ENCODE data around the gene ADAM22.

ADAM22 gene

DNA sequence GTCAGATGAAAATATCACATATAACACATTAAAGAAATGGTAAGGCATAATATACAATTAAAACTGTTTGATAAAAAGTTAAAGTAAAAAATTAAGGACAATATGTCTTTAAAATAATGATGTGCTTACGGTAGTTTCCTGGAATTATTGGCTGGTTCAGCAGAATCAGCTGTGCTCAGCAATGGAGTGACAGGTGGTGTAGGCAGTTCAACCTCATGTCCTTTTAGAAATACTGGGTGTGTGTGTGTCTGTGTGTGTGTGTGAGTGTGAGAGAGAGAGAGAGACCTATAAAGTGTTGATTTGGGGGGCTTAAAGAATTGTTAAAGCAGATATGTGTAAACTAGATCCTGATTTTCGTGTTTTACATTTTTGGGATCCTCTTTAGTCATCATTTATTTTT lies 141.2 kb downstream of the ADAM22 start:
- H3K27ac ChIP-seq (ENCODE audit: poor library complexity, severe bottlenecking): no peak overlapping the region
- no peaks in the 10 kb centered on the region for H3K4me1 ChIP-seq (ENCODE audit: insufficient read depth, poor library complexity, severe bottlenecking)
- H3K4me3 ChIP-seq (ENCODE audit: severe bottlenecking): no peak overlapping the region
- DNase-seq (ENCODE audit: low spot score) (no peak), ATAC-seq (ENCODE audit: low read depth) (no peak)
- TF ChIP-seq, protein P1, sequence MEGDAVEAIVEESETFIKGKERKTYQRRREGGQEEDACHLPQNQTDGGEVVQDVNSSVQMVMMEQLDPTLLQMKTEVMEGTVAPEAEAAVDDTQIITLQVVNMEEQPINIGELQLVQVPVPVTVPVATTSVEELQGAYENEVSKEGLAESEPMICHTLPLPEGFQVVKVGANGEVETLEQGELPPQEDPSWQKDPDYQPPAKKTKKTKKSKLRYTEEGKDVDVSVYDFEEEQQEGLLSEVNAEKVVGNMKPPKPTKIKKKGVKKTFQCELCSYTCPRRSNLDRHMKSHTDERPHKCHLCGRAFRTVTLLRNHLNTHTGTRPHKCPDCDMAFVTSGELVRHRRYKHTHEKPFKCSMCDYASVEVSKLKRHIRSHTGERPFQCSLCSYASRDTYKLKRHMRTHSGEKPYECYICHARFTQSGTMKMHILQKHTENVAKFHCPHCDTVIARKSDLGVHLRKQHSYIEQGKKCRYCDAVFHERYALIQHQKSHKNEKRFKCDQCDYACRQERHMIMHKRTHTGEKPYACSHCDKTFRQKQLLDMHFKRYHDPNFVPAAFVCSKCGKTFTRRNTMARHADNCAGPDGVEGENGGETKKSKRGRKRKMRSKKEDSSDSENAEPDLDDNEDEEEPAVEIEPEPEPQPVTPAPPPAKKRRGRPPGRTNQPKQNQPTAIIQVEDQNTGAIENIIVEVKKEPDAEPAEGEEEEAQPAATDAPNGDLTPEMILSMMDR (IDR thresholded peaks at IDR 0.05; ENCODE audit: poor library complexity, severe bottlenecking): no peak
- peaks cover 3% of the 10 kb centered on the region for H3K27me3 ChIP-seq (ENCODE audit: insufficient read depth, poor library complexity, severe bottlenecking)
- no peaks in the 10 kb centered on the region for H3K9me3 ChIP-seq (ENCODE audit: severe bottlenecking)
- no peaks in the 10 kb centered on the region for H3K36me3 ChIP-seq (ENCODE audit: low read depth)

DNA sequence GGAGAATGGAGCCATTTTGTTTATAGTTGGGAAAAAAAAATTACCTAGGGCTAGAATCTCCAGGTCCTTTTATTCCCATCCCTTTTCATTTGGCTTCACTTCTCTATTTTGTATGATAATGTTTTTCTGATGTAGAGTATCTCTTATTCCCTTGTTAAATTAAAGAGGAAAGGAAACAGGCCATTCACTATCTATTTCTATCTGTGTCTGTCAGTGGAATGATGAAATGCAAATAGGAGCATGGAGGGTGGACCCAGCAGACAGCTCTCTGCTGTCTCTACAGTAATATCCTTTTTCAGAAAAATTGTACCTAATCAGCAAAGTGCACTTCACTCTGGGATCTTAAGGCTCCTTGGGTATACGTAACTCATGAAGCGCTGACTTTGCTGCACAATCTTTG lies 149.8 kb downstream of the ADAM22 start:
- TF ChIP-seq, protein P1 (IDR thresholded peaks at IDR 0.05; ENCODE audit: poor library complexity, severe bottlenecking): no peak
- no peak overlapping the region for H3K4me3 ChIP-seq (ENCODE audit: severe bottlenecking)
- no peaks in the 10 kb centered on the region for H3K4me1 ChIP-seq (ENCODE audit: insufficient read depth, poor library complexity, severe bottlenecking)
- ATAC-seq (ENCODE audit: low read depth) (no peak), DNase-seq (ENCODE audit: low spot score) (no peak)
- H3K27me3 ChIP-seq (ENCODE audit: insufficient read depth, poor library complexity, severe bottlenecking): no peaks in the 10 kb centered on the region
- no peaks in the 10 kb centered on the region for H3K36me3 ChIP-seq (ENCODE audit: low read depth)
- no peaks in the 10 kb centered on the region for H3K9me3 ChIP-seq (ENCODE audit: severe bottlenecking)
- no peak overlapping the region for H3K27ac ChIP-seq (ENCODE audit: poor library complexity, severe bottlenecking)

DNA sequence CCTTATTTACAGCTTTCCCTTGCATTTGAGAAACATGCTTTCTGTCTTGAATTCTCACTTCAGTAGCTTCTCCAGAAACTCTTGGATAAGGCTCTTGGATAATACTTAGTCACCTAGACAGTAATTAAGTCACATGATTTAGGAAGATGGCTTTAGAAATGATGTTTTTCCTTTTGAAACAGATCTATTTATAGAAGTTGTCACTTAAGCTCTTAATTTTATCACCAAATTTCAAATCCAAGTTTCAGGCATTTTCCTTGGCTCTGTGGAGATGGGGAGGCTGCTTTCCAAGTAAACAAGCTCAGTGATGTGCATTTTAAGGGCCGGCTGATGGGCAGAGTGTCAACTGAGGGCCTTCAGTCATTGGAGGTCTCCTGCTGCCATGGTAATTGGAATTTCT lies 155.5 kb downstream of the ADAM22 start:
- TF ChIP-seq, protein P1 (IDR thresholded peaks at IDR 0.05; ENCODE audit: poor library complexity, severe bottlenecking): no peak
- no peaks in the 10 kb centered on the region for H3K4me1 ChIP-seq (ENCODE audit: insufficient read depth, poor library complexity, severe bottlenecking)
- no peak for DNase-seq (ENCODE audit: low spot score)
- H3K27me3 ChIP-seq (ENCODE audit: insufficient read depth, poor library complexity, severe bottlenecking): no peaks in the 10 kb centered on the region
- H3K9me3 ChIP-seq (ENCODE audit: severe bottlenecking): no peaks in the 10 kb centered on the region
- no peak for ATAC-seq (ENCODE audit: low read depth)
- no peaks in the 10 kb centered on the region for H3K36me3 ChIP-seq (ENCODE audit: low read depth)
- no peak overlapping the region for H3K27ac ChIP-seq (ENCODE audit: poor library complexity, severe bottlenecking)
- no peak overlapping the region for H3K4me3 ChIP-seq (ENCODE audit: severe bottlenecking)

DNA sequence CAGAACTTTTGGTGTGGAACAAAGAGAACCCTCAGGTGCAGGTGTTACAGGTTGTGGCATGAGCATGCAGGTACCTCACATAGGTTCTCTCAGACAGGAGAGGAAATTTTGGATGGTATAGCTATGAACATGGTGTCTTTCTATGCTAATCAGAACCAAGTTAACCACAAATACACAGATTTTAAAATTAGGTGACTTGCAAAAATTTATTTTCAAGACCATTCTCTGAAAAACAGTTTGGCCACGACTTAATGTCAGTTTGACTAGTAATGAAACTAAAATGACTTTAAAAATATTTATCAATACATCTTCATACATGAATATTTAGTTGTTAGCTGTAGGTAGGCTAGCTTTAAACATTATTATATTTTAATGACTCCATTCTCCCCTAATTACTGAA lies 156.2 kb downstream of the ADAM22 start:
- Histone ChIP-seq H3K36me3 (ENCODE audit: low read depth) (no peaks in the 10 kb centered on the region), H3K27me3 (ENCODE audit: insufficient read depth, poor library complexity, severe bottlenecking) (no peaks in the 10 kb centered on the region), H3K4me1 (ENCODE audit: insufficient read depth, poor library complexity, severe bottlenecking) (no peaks in the 10 kb centered on the region), H3K4me3 (ENCODE audit: severe bottlenecking) (no peak overlapping the region), H3K9me3 (ENCODE audit: severe bottlenecking) (no peaks in the 10 kb centered on the region), H3K27ac (ENCODE audit: poor library complexity, severe bottlenecking) (no peak overlapping the region)
- TF ChIP-seq, protein P1 (IDR thresholded peaks at IDR 0.05; ENCODE audit: poor library complexity, severe bottlenecking): no peak
- ATAC-seq (ENCODE audit: low read depth) (no peak), DNase-seq (ENCODE audit: low spot score) (no peak)

DNA sequence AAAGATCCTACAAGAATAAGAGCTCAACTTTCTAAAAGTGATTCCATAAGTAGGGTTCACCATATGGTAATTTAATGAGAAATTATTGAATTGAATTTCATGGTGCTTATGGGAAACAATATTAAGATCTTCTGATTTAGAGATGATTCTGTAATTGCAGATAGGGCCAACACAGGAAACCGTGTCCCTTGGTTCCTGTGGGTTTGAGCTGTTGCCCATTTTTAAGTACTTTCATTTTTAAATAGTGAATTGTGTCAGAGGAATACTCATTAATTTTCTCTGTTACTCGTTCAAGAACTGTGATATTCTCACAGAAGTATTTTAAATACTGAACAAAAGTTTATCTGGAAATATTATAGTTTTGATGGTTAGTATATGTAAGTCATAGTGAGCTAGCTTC lies 156.6 kb downstream of the ADAM22 start:
- Histone ChIP-seq H3K4me1 (ENCODE audit: insufficient read depth, poor library complexity, severe bottlenecking) (no peaks in the 10 kb centered on the region), H3K4me3 (ENCODE audit: severe bottlenecking) (no peak overlapping the region), H3K27ac (ENCODE audit: poor library complexity, severe bottlenecking) (no peak overlapping the region), H3K27me3 (ENCODE audit: insufficient read depth, poor library complexity, severe bottlenecking) (no peaks in the 10 kb centered on the region), H3K9me3 (ENCODE audit: severe bottlenecking) (no peaks in the 10 kb centered on the region), H3K36me3 (ENCODE audit: low read depth) (no peaks in the 10 kb centered on the region)
- DNase-seq (ENCODE audit: low spot score): no peak
- TF ChIP-seq, protein P1 (IDR thresholded peaks at IDR 0.05; ENCODE audit: poor library complexity, severe bottlenecking): no peak
- ATAC-seq (ENCODE audit: low read depth): no peak
